Right renal cortex interstitium (tissue), 3 donors: ENCODE data around the gene IARS2. TPM values are rescaled to one million over a fixed set of nuclear protein-coding genes. Genes with fewer than 3 reads are reported as not detected.
"Not testable (repeated sequence)": the region's sequence is repeated elsewhere in the genome, so short reads cannot be mapped to it uniquely, and the experiment has no call there.

Source experiments
- DNase-seq, 3 donors: peaks; one replicate each; pipeline ENCODE4 v3.0.0-alpha.2; 2013; ENCODE audit warnings: low read depth in 3 of 3, low spot score in 2 of 3
- polyA plus RNA-seq, 3 donors: library from polyadenylated mRNA; unstranded; fragments of 120-200 nt; gene quantifications; one replicate each; pipeline ENCODE4 v1.2.1, GENCODE V29; 2013; ENCODE audit not compliant: insufficient read length in 3 of 3

IARS2 gene
- polyA plus RNA-seq, 3 donors = 100 to 104 (median 103) TPM

DNA sequence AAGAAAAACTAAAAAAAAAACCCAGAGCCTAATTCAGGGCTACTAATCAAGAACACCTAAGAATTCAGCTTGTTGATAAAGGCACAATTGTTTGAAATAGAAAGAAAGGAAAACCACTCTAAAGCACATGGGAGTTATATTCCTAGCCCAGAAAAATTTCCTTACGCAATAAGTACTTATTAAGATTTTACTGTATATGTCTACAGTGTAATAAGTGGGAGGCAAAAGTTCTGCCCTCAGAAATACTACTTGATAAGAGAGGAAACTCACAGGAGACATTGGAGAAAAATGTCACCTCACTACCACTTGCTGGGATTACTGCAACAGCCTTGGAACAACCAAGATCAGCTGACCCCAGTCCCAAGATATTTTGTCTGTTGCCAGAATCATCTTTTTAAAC is 66.1 kb downstream of the IARS2 start:
- no peak for DNase-seq

DNA sequence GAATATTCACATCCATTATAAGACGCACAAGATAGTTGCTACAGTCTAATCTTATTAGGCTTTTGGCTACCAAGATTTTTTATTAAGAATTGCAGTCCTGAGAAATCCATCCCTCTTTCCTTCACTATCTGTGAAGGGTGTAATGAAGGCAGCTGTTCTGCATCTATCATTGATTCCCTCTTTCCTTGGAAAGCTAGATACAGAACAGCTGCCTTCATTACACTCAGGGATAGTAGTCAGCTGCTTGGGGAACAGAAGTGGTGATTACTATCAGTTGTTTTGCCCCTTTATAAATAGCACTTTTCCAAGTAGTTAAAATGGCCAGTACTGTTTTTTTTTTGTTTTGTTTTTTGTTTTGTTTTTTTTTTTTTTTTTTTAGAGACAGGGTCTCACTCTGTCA is 70.2 kb downstream of the IARS2 start:
- no peak for DNase-seq

DNA sequence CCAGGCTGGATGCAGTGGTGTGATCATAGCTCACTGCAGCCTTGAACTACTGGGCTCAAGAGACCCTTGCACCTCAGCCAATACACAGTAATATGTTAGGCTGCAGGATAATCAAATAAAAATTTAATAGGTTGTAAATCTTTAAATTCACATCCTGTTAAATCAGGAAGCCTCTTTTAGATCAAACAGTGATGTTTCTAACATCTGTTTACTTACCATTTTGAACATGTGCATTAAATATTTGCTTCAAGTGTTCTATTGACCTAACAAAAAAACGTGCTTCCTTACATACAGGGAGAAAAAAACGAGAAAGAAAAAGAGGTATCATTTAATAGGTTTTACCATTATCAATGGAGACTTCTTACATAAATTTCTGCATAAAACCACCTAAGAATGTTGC is 70.6 kb downstream of the IARS2 start:
- DNase-seq = no peak

DNA sequence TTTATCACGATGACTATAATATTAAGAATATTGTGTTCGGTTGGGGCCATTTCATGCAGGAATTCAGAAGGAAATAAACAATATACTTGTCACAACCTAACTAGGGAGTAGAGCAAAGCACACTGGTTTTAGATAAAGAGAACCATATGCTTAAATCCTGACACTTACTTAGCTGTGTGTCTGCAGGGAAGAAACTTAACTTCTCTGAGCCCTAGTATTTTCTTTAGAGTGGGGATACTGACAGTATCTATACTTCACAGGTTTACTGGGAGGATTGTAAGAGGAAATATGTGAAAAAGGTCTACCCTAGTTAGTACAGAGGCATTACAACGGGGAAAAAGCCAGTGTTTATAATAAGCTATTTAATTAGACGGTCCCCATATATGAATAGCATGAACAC is 72.9 kb downstream of the IARS2 start:
- DNase-seq = no peak

DNA sequence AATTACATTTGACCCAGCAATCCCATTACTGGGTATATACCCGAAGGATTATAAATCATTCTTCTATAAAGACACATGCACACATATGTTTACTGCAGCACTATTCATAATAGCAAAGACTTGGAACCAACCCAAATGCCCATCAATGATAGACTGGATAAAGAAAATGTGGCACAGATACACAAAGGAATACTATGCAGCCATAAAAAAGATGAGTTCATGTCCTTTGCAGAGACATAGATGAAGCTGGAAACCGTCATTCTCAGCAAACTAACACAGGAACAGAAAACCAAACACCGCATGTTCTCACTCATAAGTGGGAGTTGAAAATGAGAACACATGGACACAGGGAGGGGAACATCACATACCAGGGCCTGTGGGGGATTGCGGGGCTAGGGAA is 76.0 kb downstream of the IARS2 start:
- DNase-seq = not testable (repeated sequence)

DNA sequence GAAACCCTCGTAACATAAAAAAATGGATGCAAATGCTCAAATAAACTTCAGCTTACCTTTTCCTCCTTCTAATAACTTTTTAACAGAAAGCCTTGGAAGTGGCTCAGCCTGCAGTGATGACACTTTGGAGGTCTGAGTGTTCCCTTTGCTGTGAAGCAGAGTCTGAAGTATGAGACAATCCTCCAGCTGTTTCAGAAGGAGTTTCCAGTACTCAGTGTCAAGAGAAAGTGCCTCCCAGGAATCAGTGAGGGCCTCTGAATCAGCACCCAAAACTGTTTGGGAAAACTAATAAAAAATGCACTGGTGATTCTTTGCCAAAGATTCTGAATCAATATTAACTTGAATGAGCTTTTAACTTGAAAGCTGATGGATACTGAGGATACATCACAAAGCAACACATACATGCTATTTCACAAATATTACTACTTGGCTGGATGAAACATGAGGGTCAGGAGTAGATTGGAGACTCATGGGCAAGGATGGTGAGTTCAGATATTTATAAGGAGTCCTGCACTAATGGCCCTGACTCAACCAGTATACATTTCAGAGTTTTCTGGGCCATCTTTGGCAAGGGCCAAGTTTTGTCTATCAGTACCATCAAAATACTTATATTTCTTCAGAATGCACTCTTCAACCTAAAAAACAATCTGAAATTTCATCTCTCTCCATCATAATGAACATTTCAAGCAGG is 77.0 kb downstream of the IARS2 start:
- no peak for DNase-seq

DNA sequence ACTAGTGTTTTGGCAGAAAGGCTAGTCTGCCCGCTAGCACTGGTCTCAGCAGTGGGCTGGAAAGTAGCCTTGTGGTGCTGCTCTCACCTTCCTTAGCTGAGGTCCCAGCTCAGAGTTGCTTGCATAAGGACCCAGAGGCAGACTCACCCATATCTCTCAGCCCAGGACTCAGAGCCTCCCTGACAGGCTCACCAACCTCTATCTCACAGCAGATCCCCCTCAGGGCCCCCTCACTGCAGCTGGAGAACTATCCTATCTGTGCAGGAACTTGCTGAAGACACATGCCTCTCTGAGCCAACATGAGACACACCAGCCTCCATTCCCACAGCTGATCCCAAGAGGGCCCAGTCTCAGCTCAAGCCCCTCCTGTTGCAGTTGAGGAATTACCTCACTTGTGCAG is 82.6 kb downstream of the IARS2 start:
- DNase-seq = no peak

DNA sequence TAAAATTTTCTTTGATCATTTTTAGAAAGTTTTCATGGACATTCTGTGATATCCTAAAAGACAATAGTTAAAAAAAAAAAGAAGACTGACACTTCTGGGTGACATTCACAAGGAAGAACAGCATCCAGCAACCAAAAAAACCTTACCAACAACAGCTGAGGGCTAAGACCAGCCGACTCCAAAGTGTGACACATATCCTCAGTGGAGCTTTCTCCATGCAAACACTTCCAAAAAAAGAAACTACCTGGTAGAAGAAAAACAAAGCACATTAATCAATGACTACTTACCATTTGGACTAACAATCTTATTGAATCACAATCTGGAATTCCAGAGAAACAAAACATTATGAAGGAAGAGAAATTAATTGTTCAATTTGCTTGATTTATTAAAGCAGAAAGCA is 88.2 kb downstream of the IARS2 start:
- DNase-seq = no peak

DNA sequence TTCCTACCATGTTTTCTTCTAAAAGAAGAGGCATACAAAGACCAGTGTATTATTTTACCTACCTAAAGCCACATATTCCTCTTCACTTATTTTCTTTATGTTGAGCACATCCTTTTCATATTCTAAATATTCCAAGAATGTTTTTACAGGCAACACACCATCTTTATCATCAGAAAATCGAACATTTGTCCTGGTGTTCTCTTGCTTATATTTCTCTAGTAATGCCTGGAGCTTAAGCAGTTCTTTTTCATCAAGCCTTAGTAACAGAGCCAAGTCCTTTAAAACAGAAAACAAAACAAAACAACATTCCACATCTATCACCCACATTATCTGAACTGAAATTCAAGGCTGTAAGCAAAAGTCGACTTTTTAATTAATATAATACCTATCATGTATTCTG is 88.7 kb downstream of the IARS2 start:
- DNase-seq = no peak

DNA sequence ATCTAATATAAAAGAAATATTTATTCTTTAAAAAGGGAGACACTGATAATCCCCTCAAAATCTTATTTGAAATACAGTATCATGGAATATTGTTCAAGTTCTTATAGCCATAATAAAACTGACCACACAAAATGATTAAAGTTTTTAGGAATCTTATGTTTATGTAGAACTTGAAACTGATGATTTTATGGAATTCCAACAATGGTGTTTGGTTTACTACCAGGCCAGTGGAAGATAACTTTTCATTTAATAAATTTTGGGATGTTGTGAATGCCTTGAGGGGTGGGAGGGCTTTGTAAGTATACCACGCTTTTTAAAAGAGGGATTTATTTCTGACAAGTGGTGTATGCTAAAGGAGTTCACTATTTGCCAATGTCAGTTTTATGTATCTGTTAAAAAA is 90.6 kb downstream of the IARS2 start:
- no peak for DNase-seq

DNA sequence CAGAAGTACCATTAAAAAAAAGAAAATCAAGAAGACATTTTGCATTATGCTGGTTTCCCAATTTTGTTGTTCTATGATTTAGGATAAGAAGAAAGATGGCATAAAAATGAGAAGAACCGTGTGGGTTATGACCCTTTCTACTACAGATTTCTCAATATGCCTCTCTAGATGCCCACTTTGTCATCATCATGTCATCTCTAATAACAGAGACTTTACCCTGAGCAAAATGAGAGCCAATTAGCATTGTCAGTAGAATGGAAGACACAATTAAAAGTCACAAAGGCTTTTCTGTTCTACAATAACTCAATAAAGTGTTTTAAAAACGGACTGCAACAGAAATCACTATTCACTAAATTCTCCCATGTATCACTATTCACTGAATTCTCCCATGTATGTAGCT is 92.8 kb downstream of the IARS2 start:
- DNase-seq = no peak

DNA sequence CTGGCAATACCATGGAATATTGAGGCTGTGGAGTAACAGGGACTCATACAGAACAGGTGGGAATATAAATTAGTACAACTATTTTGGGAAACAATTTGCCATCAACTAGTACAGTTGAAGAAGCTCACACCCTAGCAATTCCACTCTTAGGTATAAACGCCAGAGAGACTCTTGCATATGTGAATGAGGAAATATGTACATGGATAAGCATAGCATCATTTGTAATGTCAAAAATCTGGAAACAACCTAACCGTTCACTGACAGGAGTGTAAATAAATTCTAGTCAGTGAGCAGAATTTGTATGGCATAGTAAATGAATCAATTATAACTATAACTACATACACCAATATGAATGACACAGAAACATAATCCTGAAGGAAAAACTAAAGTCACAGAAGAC is 94.6 kb downstream of the IARS2 start:
- no peak for DNase-seq

DNA sequence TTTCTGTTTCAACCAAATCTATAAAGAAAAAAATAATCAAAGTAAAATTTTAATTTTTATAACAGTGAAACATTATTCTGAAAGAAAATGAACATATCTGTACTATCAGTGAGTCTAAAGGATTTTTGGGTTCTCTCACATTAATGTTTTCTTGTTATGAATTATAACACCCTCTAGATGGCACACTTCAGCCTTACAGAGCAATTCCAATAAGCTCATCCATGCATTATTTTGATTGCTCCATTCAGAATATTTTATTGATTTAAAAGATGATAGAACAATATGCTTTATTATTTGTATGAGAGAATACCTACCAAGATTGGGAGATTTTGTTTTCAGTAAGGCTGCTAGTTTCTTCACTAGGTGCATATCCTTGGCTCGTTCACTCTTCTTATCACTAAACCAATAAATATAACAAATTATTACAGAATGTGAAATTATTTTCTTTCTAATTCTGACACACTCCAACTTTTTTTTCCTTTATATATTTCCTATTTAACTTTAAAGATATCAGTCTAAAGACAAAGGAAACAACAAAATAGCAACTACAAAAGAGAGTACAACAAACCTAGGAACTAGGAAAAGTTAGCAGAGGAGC is 95.9 kb downstream of the IARS2 start:
- DNase-seq = no peak

DNA sequence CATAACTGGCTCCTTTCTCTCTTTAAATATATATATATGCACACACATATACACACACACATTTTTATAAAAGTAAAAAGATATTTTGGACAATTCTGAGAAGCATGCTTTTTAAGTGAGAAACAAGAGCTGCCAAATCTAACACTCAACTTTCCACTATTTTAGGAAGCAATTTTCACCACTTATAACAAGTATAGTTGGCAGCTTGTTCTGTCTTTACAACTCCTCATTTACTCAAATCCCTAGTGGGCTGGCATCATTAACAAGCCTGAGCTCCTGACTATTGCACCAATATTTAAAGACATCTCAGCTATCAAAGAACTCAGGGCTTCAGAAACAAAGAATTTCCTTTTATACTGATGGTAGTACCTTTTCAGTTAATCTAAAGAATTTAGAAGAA is 101.8 kb downstream of the IARS2 start:
- DNase-seq = no peak

Other genes starting within 250 kb of the IARS2 start
- gene SLC30A10, start 165.6 kb upstream of the IARS2 start, polyA plus RNA-seq = under 1 TPM; 0.07 to 0.08 (median 0.08) TPM
- gene EPRS1, start 47.6 kb upstream of the IARS2 start, polyA plus RNA-seq = 100 to 1,000 TPM; 108 to 126 (median 124) TPM
- gene BPNT1, start 4.3 kb upstream of the IARS2 start, polyA plus RNA-seq = 10 to 100 TPM; 59.8 to 64.8 (median 61.1) TPM
- 10 to 100 TPM; 30.7 to 36.0 (median 31.7) TPM for gene RAB3GAP2, start 178.3 kb downstream of the IARS2 start, polyA plus RNA-seq